Medulla oblongata (tissue), 1 donor: ENCODE data around the gene KAT5.
A peak's percentile ranks its signal among the peaks of the same experiment; 100 is the strongest.
"Not testable (repeated sequence)": the region's sequence is repeated elsewhere in the genome, so short reads cannot be mapped to it uniquely, and the experiment has no call there.

Experiments used
- DNase-seq: peaks from one replicate; pipeline ENCODE4 v3.0.0-alpha.2; 2015; ENCODE audit errors: extremely low spot score

Gene KAT5

DNA sequence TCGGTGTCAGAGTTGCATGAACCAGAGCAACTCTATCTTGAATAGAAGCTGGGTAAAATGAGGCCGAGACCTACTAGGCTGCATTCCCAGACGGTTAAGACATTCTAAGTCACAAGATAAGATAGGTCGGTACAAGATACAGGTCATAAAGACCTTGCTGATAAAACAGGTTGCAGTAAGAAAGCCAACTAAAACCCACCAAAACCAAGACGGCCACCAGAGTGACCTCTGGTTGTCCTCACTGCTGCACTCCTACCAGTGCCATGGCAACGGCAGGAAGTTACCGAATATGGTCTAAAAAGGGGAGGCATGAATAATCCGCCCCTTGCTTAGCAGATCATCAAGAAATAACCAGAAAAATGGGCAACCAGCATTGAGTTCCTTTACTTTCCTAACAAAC lies 2.4 kb upstream of the KAT5 start:
- no peak for DNase-seq

GRCh38 chr11:65710421-65710820 lies 1.6 kb upstream of the KAT5 start:
- no peak for DNase-seq

DNA sequence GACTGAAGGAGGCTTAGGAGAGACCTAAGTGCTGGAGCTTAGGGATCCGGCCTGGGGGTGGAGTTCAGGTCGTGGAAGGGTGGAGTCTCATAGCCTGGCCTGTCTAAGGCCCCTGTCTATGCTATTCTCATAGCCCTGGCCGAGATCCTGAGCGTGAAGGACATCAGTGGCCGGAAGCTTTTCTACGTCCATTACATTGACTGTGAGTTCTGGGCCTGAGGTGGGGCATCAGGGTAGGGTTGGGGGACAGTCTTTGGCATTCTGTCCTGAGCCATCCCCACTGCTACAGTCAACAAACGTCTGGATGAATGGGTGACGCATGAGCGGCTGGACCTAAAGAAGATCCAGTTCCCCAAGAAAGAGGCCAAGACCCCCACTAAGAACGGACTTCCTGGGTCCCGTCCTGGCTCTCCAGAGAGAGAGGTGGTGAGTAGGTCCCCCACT lies 603 bp downstream of the KAT5 start:
- no peak for DNase-seq

GRCh38 chr11:65713212-65713969 lies 1.3 kb downstream of the KAT5 start:
- no peak for DNase-seq

GRCh38 chr11:65714433-65714832 lies 2.4 kb downstream of the KAT5 start:
- DNase-seq: no peak

GRCh38 chr11:65716302-65716701 lies 4.2 kb downstream of the KAT5 start:
- no peak for DNase-seq

DNA sequence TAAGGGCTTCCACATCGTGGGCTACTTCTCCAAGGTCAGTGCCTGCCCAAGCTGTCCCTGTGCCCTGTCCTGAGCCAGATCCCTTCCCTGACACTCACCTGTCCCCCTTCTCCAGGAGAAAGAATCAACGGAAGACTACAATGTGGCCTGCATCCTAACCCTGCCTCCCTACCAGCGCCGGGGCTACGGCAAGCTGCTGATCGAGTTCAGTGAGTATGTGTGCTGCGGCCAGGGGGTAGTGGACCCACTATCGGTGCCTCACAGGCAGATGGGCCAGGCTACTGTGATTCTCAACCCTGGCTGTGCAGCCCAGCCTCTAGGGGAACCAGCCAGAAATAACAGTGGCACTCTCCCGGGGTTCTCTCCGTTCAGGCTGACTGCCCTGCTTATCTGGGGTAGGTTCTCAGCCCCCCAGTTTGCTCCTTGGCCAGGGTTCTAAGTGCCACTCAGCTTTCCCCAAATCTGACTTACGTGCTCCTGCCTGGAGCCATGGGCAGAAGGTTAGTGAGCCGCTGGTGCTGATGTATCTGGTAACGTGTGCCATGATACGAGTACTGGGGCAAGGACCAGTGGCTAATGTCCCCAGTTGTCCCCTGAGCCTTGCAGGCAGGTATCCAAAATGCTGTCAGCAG lies 4.8 kb downstream of the KAT5 start:
- DNase-seq: no peak

GRCh38 chr11:65717906-65718305 lies 5.9 kb downstream of the KAT5 start:
- DNase-seq: no peak

DNA sequence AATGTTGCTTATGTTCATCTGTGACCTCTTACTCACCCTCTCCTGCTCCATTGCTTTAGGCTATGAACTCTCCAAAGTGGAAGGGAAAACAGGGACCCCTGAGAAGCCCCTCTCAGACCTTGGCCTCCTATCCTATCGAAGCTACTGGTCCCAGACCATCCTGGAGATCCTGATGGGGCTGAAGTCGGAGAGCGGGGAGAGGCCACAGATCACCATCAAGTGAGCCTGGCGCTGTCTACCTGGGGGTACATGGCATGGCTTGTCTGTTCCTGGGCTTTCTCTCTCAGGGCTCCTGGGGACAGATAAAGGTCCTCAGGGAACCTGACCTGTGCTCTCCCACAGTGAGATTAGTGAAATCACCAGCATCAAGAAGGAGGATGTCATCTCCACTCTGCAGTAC lies 6.5 kb downstream of the KAT5 start:
- no peak for DNase-seq

- no peak for DNase-seq
Observed at GRCh38 chr11:65718964-65719492, 7.0 kb downstream of the KAT5 start.

- DNase-seq: no peak
Observed at GRCh38 chr11:65719871-65720210, 7.8 kb downstream of the KAT5 start.

DNA sequence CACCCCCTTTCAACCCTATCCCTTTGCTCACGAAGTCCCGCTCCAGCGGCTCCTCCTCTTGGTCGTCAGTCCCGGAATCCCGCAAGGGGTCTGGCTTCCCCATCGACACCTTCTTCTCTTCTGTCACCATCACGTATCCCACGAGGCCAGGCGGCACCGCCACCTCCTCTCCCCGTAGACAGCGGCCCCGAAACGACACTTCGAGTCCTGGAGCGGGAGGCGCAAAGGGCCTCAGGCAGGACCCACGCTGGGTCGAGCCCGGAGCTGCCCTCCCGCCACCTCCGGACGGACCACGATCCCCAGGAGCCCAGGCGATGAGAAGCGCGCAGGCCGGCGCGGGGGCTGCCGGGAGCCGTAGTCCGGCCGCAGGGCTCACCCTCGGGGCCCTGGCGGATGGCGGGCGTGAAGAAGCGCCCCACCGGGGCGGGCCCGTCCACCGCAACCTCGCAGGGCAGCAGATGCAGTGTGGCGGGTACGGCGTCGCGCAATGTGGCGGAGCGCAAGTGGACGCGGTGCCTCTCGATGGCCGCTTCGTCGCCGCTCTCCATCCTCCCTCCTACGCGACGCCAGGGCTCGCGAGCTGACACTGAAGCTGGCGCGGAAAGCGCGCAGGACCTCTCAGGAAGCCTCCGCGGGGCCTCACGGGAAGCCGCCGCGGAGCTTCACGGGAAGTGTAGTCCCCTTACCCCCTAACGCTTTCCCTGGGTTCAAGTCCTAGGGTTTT lies 8.3 kb downstream of the KAT5 start, which contains the start of gene RNASEH2C:
Gene RNASEH2C (minus strand): TSS at position 588 of the 724 bp plus-strand sequence. CDS start 40 bp downstream, at position 548.
- DNase-seq: peak; percentile 94

DNA sequence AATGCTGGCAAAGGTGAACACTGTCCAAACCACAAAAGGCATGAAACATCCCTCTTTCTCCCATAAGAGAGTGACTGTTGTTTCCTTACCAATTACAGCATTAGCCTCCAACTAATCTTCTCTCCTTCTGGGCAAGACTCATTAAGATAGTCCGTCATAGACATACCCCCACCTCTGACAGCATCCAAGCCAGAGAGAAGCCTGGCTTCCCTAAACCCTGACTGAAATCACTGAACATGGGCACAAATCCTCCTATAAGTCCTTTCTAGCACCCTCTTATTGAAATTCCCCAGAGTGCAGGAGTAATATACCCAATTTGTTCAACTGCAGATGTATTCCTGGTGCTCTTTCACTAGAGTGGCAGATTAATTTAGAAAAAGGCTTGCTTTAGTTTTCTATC lies 10.2 kb downstream of the KAT5 start:
- DNase-seq: no peak

GRCh38 chr11:65726660-65727059 lies 14.6 kb downstream of the KAT5 start:
- no peak for DNase-seq

DNA sequence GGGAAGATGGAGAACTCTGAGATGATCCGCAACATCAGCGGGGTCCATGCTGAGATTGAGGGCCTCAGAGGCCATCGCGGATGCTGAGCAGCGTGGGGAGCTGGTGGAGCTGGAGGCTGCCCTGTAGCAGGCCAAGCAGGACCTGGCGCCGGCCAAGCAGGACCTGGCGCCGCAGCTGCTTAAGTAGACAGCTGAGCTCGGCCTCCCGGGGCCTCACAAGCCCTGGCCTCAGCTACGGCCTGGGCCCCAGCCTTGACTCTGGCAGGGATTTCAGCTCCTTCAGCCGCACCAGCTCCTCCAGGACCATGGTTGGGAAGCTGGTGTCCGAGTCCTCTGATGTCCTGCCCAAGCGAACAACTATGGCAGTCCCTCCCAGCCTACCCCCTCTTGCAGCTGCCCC lies 15.8 kb downstream of the KAT5 start:
- DNase-seq: no peak

- no peak for DNase-seq
Observed at GRCh38 chr11:65730461-65730860, 18.4 kb downstream of the KAT5 start.

DNA sequence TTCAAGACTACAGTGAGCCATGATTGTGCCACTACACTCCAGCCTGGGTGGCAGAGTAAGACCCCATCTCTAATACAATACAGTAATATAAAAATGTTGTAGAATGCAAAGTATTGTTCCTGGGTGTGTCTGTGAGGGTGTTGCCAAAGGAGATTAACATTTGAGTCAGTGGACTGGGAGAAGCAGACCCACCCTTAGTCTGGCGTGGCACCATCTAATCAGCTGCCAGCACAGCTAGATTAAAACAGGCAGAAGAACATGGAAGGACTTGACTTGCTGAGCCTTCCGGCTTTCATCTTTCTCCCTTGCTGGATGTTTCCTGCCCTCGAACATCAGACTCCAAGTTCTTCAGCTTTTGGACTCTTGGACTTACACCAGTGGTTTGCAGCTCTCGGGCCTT lies 23.1 kb downstream of the KAT5 start:
- DNase-seq: not testable (repeated sequence)

DNA sequence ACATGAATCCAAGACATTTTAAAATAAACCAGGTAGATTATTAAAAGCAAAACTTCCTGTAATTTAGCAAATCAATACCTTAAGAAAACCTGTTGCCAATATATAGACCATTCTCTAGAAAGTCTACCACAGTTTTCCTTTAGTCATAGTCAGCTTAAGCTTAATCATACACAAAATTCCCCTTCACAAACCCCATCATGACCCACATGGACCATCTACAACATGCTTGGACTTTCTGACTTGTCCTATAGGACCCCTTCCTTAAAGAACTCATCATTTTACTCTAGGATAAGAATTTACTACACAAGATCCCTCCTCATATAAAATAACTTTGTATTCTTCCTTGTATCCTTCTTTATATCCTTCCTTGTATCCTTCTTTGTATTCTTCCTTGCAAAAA lies 24.8 kb downstream of the KAT5 start:
- no peak for DNase-seq

GRCh38 chr11:65739022-65739421 lies 27.0 kb downstream of the KAT5 start:
- DNase-seq: no peak

DNA sequence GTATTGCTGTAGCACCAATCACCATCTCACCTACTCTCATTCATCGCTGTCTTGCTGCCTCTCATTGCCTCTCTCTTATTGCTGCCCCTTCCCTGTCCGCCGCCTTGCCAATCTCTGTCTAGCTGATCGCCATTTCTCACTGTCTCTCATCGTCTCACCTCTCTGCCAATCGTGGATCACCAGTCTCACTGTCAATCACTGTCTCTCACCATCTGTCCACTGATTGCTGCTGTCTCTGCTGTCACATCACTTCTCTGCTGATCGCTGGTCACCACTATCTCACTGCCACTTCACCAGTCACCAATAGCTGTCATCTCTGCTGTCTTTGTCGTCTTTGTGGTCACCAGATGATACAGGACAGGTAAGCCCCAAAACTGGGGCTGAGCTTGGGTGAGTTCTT lies 29.1 kb downstream of the KAT5 start:
- DNase-seq: no peak

- DNase-seq: no peak
Observed at GRCh38 chr11:65742353-65742752, 30.3 kb downstream of the KAT5 start.

GRCh38 chr11:65743681-65744025 lies 31.6 kb downstream of the KAT5 start:
- no peak for DNase-seq
